Motor neuron (in vitro differentiated cells): ENCODE data around the gene CTIF. TPM values are rescaled to one million over a fixed set of nuclear protein-coding genes. Genes with fewer than 3 reads are reported as not detected.

Experiments used
- ATAC-seq, 8 experiments: fragments of 200-7000 bp; cut with Tn5 transposase; replicated peaks in 6 of 8; 2 replicates each; pipeline ENCODE4 v1.8.0; 2021; ENCODE audit warnings: mild to moderate bottlenecking in 8 of 8, moderate library complexity in 8 of 8
- H3K27ac ChIP-seq, 2 donors: fragments of 250-450 bp; sonication (Bioruptor Pico); 2 replicates each; pipeline ENCODE4 v1.9.0; 2021; ENCODE audit warnings: antibody characterized with exemption in 2 of 2, mild to moderate bottlenecking in 2 of 2, moderate library complexity in 1 of 2
- H3K4me1 ChIP-seq, 2 donors: fragments of 250-450 bp; sonication (Bioruptor Pico); replicated peaks in 1 of 2; 2 replicates each; pipeline ENCODE4 v1.6.1; 2021; ENCODE audit warnings: antibody characterized with exemption in 2 of 2, mild to moderate bottlenecking in 2 of 2, moderate library complexity in 1 of 2
- H3K4me3 ChIP-seq, 5 donors: fragments of 250-450 bp; sonication (Bioruptor Pico); 2 replicates each; pipeline ENCODE4 v1.9.0; 2021; ENCODE audit warnings: antibody characterized with exemption in 5 of 5, mild to moderate bottlenecking in 5 of 5, moderate library complexity in 4 of 5
- WGBS, 10 experiments: fragments of 450-650 bp; shearing (Covaris generic); methylation state at CpG; one replicate each; pipeline ENCODE4 v1.0.0; 2022; 5-methylcytosine and 5-hydroxymethylcytosine counted together
- in situ Hi-C, 9 experiments: fragments of 400-800 bp; cut with MboI; loops; one replicate each; pipeline ENCODE4 v1.15.0; 2021; ENCODE audit warnings: low sequenced_read_pairs in 9 of 9, low pct_unique_long_range_greater_than_20kb in 2 of 9; ENCODE audit not compliant: unreplicated experiment in 9 of 9
- total RNA-seq, 8 experiments: library from RNA; unstranded; fragments of 300-600 nt; gene quantifications; 2 replicates each; pipeline versions ENCODE4 v1.2.3 to v1.2.4, GENCODE V29; 2022

Gene CTIF
- total RNA-seq, 8 experiments from 2014 or later = 17.8 to 85.9 (median 59.8) TPM

- peak in 3 of 8 experiments; percentile 28 to 53 (median 45) for ATAC-seq
- WGBS, 10 experiments = 0 to 100% (median 98%) methylated on average over 1 to 5 of the region's 5 CpGs; no CpG with 5 or more reads in 7 of the 10 experiments
- Histone ChIP-seq H3K4me1 (no peaks in the 10 kb centered on the region), H3K27ac (no peak overlapping the region), H3K4me3 (no peak overlapping the region)
- in situ Hi-C loops = no loop called here
Measured at GRCh38 chr18:48754559-48754958, 215.7 kb downstream of the CTIF start.

DNA sequence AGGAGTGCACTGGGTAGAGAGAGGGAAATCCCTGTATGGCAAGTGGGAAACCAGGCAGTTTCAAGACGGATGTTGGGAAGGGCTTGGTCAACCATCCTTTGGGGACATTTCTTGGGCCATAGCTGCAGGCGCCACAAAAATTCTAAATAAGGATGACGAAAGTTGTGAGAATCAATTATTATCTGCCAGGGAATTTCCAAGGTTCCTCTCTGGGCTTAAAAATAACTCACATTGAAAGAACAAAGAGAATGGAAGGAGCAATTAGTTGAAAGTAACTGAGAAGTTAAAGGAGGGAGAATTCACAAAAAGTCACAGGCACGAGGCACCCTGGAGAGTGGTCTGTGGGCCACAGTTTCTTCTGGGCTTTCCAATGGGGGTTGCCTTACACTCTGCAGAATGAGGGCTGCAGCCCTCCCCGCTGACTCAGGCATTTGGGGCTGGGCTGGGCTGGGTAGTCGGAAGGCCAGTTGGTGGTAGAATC lies 216.2 kb downstream of the CTIF start:
- whole genome bisulfite sequencing, 10 experiments = 80 to 100% (median 92%) methylated on average over 2 to 4 of the region's 6 CpGs; no CpG with 5 or more reads in 1 of the 10 experiments
- no peak for ATAC-seq
- H3K4me3 ChIP-seq = no peak overlapping the region
- no peak overlapping the region for H3K27ac ChIP-seq
- in situ Hi-C loops = no loop called here
- H3K4me1 ChIP-seq = no peaks in the 10 kb centered on the region

DNA sequence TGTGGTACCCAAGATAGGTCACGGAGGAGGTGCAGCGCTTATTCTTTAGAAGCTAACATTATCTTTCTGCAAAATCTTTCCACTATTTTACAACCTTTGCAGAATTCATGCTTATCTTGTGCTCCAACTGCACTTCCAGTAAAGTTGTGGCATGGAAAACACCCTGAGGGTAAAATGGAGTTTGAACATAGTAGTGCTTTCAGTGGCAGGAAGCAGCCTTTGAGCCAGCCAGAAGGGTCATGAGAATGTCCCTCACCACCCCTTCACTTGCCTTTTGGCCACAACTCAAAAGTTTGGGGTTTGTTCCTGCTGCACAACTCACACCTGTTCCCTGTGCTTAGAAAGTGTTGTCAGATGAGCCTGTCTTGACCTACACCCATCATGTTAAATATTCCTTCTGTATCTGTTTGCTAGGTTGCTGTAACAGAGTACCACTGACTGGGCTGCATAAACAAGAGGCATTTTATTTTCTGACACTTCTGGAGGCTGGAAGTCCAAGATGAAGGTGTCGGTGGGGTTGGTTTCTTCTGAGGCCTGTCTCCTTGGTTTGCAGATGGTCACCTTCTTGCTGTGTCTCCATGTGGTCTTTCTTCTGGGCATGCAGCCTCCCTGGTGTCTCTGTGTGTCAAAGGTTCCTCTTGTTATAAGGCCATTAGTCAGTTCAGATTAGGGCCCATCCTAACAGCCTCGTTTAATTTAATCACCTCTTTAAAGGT lies 217.8 kb downstream of the CTIF start:
- WGBS, 10 experiments = 50 to 100% (median 83%) methylated on average over 2 to 4 of the region's 4 CpGs; no CpG with 5 or more reads in 1 of the 10 experiments
- peak in 1 of 8 experiments; percentile 26 for ATAC-seq
- in situ Hi-C loops = no loop called here
- Histone ChIP-seq H3K4me1 (no peaks in the 10 kb centered on the region), H3K27ac (no peak overlapping the region), H3K4me3 (no peak overlapping the region)

DNA sequence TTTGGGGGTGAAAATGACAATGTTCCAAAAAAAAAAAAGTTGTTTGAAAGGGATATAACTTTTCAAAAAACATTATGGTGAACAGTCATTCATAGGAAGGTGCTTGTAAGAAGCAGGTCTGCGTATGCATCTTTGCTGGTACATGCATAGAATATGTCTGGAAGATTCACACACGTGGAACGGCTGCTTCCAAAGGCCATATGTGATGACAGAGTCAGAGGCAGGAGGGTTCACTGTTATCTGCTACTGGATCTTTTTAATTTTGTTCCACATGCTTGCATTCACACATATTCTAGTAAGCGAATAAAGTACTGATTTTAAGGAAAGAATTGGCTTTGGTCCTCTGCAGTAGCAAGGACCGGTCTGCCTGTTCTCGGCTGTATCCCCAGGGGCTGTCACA lies 218.5 kb downstream of the CTIF start:
- 29 to 100% (median 96%) methylated on average over 1 to 6 of the region's 6 CpGs; no CpG with 5 or more reads in 1 of the 10 experiments for WGBS, 10 experiments
- ATAC-seq = peak in 2 of 8 experiments; percentile 68 to 80

GRCh38 chr18:48757906-48758305 lies 219.1 kb downstream of the CTIF start:
- ATAC-seq = no peak
- Histone ChIP-seq H3K4me3 (no peak overlapping the region), H3K4me1 (no peaks in the 10 kb centered on the region), H3K27ac (no peak overlapping the region)
- in situ Hi-C loops = no loop called here
- no CpG with 5 or more reads among the region's 13 CpGs for WGBS, 10 experiments

More for the DNA sequence above, 218.5 kb downstream of the CTIF start:
- H3K27ac ChIP-seq = no peak overlapping the region
- no peak overlapping the region for H3K4me3 ChIP-seq
- no peaks in the 10 kb centered on the region for H3K4me1 ChIP-seq
- in situ Hi-C loops = no loop called here

DNA sequence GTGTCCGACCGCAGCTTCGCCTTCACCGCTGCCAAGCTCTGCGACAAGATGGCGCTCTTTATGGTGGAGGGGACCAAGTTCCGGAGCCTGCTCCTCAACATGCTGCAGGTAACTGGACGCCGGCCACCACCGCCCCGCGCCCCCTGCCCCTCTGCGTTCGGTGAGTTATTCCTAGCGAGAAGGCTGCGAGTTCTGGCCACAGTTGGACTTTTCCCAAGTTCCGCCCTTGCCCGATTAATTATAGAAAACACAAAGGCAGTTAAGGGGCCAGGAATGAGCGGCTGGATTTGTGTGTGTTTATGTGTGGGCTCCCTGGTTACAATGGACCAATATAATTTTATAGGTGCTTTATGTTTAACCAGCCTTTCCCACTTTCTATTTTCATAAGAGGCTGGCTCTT lies 222.8 kb downstream of the CTIF start:
- ATAC-seq = no peak
- 83 to 100% (median 100%) methylated on average over 1 to 6 of the region's 19 CpGs; no CpG with 5 or more reads in 5 of the 10 experiments for WGBS, 10 experiments
- in situ Hi-C loops = no loop called here

DNA sequence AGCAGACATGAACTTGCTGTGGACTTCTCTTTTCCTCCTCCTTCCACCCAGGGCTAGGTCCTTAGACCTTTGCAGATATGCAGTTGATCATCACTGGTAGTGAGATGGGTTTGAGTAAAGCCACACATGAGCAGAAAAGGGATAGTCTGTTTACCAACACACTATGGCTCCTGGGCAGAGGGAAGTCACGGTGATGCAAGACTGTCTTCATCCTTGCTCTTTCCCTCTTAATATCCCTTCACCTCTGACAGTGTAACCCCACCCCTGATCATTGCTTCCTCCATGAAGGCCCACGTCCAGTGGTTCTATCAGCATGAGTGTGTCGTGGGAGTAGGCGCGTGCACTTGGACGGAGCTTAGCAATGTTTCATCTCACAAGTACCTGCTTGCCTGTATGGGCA lies 223.2 kb downstream of the CTIF start:
- in situ Hi-C loops = no loop called here
- H3K27ac ChIP-seq = no peak overlapping the region
- no peak overlapping the region for H3K4me3 ChIP-seq
- whole genome bisulfite sequencing, 10 experiments = 92 to 100% (median 100%) methylated on average over 1 to 6 of the region's 6 CpGs; no CpG with 5 or more reads in 5 of the 10 experiments
- H3K4me1 ChIP-seq = peaks cover 4 to 7% of the 10 kb centered on the region in 2 donors
- no peak for ATAC-seq

More for the DNA sequence above, 222.8 kb downstream of the CTIF start:
- H3K4me3 ChIP-seq = no peak overlapping the region
- H3K4me1 ChIP-seq = peaks cover 4% of the 10 kb centered on the region in 2 donors
- H3K27ac ChIP-seq = no peak overlapping the region

- in situ Hi-C loops = no loop called here
- Histone ChIP-seq H3K27ac (no peak overlapping the region), H3K4me3 (no peak overlapping the region), H3K4me1 (peaks cover 4 to 10% of the 10 kb centered on the region in 2 donors)
- WGBS, 10 experiments = 39 to 93% (median 89%) methylated on average over 1 to 16 of the region's 21 CpGs; no CpG with 5 or more reads in 1 of the 10 experiments
- ATAC-seq = no peak
Measured at GRCh38 chr18:48762836-48763718, 224.2 kb downstream of the CTIF start.

GRCh38 chr18:48763719-48764100 lies 224.9 kb downstream of the CTIF start:
- H3K27ac ChIP-seq = no peak overlapping the region
- in situ Hi-C loops = no loop called here
- WGBS, 10 experiments = 67 to 100% (median 94%) methylated on average over 1 to 5 of the region's 6 CpGs; no CpG with 5 or more reads in 5 of the 10 experiments

DNA sequence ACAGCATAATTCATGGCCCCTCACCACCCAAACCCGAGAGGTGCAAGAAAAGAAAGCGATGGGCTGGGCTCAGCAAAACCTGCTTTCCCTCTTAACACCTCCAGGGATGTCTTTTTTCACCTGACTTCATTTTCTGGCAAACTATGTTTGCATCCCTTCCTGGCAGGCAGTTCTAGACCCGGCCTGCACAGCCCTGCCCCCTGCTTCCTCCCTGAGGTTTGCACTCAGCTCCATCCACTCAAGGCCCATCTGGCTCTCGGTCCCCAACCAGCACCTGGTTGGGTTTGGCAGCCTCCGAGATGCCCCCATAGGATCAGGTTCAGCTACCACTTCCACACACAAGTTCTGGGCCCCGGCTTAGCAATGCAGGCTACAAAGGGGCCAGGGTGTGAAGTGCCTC lies 226.2 kb downstream of the CTIF start:
- in situ Hi-C loops = no loop called here
- no peak overlapping the region for H3K4me3 ChIP-seq
- H3K27ac ChIP-seq = no peak overlapping the region
- H3K4me1 ChIP-seq = peaks cover 4 to 10% of the 10 kb centered on the region in 2 donors
- ATAC-seq = no peak
- WGBS, 10 experiments = 67 to 100% (median 83%) methylated on average over 1 to 6 of the region's 6 CpGs; no CpG with 5 or more reads in 5 of the 10 experiments

More at GRCh38 chr18:48763719-48764100, 224.9 kb downstream of the CTIF start:
- no peak for ATAC-seq
- Histone ChIP-seq H3K4me3 (no peak overlapping the region), H3K4me1 (peaks cover 4 to 10% of the 10 kb centered on the region in 2 donors)

DNA sequence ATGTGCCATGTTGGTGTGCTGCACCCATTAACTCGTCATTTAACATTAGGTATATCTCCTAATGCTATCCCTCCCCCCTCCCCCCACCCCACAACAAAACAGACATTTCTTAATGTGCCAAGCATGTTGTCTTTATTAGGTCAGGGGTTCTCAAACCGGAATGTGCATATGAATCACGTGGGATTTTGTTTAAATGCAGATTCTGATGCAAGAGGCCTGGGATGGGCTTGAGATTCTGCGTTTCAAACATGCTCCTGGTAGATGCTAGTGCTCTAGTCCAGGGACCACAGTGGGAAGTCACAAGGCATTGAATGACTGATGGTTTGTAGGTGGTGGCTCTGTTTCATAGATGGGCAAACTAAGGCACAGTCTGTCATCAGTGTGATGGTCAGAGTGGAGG lies 227.2 kb downstream of the CTIF start:
- in situ Hi-C loops = no loop called here
- peak in 3 of 8 experiments; percentile 29 to 54 (median 48) for ATAC-seq

GRCh38 chr18:48766487-48766886 lies 227.7 kb downstream of the CTIF start:
- Histone ChIP-seq H3K4me3 (no peak overlapping the region), H3K27ac (no peak overlapping the region), H3K4me1 (peaks cover 4 to 10% of the 10 kb centered on the region in 2 donors)
- ATAC-seq = no peak
- 69 to 100% (median 100%) methylated on average over 1 to 5 of the region's 10 CpGs; no CpG with 5 or more reads in 3 of the 10 experiments for WGBS, 10 experiments
- in situ Hi-C loops = no loop called here

More for the DNA sequence above, 227.2 kb downstream of the CTIF start:
- no peak overlapping the region for H3K4me3 ChIP-seq
- peaks cover 4 to 10% of the 10 kb centered on the region in 2 donors for H3K4me1 ChIP-seq
- no peak overlapping the region for H3K27ac ChIP-seq
- 14 to 100% (median 38%) methylated on average over 1 to 3 of the region's 4 CpGs; no CpG with 5 or more reads in 3 of the 10 experiments for WGBS, 10 experiments
